Uterus (tissue), 4 donors: Measurements from ENCODE around the gene SLC25A48. TPM values are rescaled to one million over a fixed set of nuclear protein-coding genes. Genes with fewer than 3 reads are reported as not detected.

ENCODE experiments used
- DNase-seq, 2 donors: peaks; one replicate each; pipeline ENCODE4 v3.0.0-alpha.2; 2019 to 2020
- H3K27ac ChIP-seq, 2 donors: fragments of 200-600 bp; sonication (generic); 1 replicate in 1 of 2; 2 replicates in 1 of 2; pipeline ENCODE4 v1.5.1; 2016 to 2018
- H3K27me3 ChIP-seq, 2 donors: fragments of 200-600 bp; sonication (generic); one replicate each; pipeline ENCODE4 v1.5.1; 2018 to 2019; ENCODE audit warnings: control low read depth in 1 of 2
- H3K36me3 ChIP-seq, 2 donors: fragments of 200-600 bp; sonication (generic); one replicate each; pipeline ENCODE4 v1.5.1; 2019; ENCODE audit warnings: control low read depth in 1 of 2
- H3K4me1 ChIP-seq, 2 donors: fragments of 200-600 bp; sonication (generic); one replicate each; pipeline ENCODE4 v1.5.1; 2018 to 2019; ENCODE audit warnings: control low read depth in 1 of 2
- H3K4me3 ChIP-seq, 2 donors: fragments of 200-600 bp; sonication (generic); 1 replicate in 1 of 2; 2 replicates in 1 of 2; pipeline ENCODE4 v1.5.1; 2018 to 2019; ENCODE audit warnings: mild to moderate bottlenecking in 1 of 2
- H3K9me3 ChIP-seq, 2 donors: fragments of 200-600 bp; sonication (generic); one replicate each; pipeline ENCODE4 v1.5.1; 2019; ENCODE audit warnings: control low read depth in 1 of 2
- POLR2A ChIP-seq, 2 donors: fragments of 450-650 bp; IDR thresholded peaks; one replicate each; pipeline ENCODE4 v1.6.1; 2016; ENCODE audit warnings: antibody characterized with exemption in 2 of 2, mild to moderate bottlenecking in 1 of 2, moderate library complexity in 1 of 2
- intact Hi-C: fragments of 100-400 bp; cut with DNase I; formaldehyde crosslinking; loops from one replicate; pipeline ENCODE4 v1.15.1; 2023; ENCODE audit warnings: low total_unique reads
- total RNA-seq, 4 donors: library from RNA; depleted of rRNA in 3 of 4; stranded (reverse); fragments of >200 nt in 3 of 4; gene quantifications; one replicate each; pipeline versions ENCODE4 v1.1.0 to v1.2.4, GENCODE V29; 2014 to 2023
- TF ChIP-seq, protein P1 (sequence below), 4 experiments: fragments of 200-600 bp in 2 of 4; fragments of 450-650 bp in 2 of 4; sonication (generic) in 2 of 4; IDR thresholded peaks; one replicate each; pipeline ENCODE4 v1.5.1; 2016 to 2019; ENCODE audit warnings: antibody characterized with exemption in 4 of 4, mild to moderate bottlenecking in 2 of 4, moderate library complexity in 1 of 4
- donor health status: DM: yes; HTN: yes; CAD: no.

The SLC25A48 gene
- total RNA-seq, 4 donors from 2014 or later: 0.14 TPM; not detected in 3

DNA sequence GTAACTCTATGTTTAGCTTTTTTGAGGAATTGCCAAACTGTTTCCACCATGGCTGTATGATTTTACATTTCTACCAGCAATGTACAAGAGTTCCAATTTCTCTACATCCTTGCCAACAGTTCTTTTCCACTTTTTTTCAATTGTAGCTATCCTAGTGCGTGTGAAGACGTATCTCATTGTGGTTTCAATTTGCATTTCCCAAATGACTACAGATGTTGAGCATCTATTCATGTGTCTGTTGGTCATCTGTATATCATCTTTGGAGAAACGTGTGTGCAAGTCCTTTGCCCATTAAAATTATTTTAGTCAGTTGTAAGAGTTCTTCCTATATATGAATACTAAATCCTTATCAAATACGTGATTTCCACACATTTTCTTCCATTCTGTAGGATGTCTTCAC is 6.5 kb downstream of the SLC25A48 start:
- intact Hi-C loops: no loop called here
- Histone ChIP-seq H3K4me3 (no peak overlapping the region), H3K27ac (no peak overlapping the region), H3K27me3 (no peaks in the 10 kb centered on the region), H3K36me3 (no peaks in the 10 kb centered on the region), H3K4me1 (no peaks in the 10 kb centered on the region), H3K9me3 (no peaks in the 10 kb centered on the region)
- DNase-seq: no peak
- TF ChIP-seq, protein P1, sequence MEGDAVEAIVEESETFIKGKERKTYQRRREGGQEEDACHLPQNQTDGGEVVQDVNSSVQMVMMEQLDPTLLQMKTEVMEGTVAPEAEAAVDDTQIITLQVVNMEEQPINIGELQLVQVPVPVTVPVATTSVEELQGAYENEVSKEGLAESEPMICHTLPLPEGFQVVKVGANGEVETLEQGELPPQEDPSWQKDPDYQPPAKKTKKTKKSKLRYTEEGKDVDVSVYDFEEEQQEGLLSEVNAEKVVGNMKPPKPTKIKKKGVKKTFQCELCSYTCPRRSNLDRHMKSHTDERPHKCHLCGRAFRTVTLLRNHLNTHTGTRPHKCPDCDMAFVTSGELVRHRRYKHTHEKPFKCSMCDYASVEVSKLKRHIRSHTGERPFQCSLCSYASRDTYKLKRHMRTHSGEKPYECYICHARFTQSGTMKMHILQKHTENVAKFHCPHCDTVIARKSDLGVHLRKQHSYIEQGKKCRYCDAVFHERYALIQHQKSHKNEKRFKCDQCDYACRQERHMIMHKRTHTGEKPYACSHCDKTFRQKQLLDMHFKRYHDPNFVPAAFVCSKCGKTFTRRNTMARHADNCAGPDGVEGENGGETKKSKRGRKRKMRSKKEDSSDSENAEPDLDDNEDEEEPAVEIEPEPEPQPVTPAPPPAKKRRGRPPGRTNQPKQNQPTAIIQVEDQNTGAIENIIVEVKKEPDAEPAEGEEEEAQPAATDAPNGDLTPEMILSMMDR (IDR thresholded peaks at IDR 0.05): no peak
- TF ChIP-seq POLR2A (IDR thresholded peaks at IDR 0.05): no peak

DNA sequence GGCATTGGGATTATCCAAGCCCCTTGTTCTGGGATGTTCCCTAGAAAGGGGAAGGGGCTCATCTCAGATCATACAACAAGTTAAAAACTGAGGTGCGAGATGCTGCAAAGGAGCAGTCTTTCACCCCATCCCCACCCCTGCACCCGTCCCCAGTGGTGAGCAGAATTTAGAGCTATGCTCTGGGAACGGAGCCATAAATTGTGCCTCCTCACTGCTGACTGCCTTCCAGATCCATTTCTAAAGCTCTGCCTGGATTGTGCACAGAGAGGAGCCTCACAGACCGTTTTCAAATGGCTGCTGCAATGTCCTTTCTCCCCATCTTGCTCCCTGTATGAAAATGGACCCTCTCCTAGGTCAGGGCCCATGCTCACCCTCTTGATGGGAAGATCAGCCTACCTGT is 8.3 kb downstream of the SLC25A48 start:
- intact Hi-C loops: no loop called here
- H3K4me3 ChIP-seq: no peak overlapping the region
- H3K9me3 ChIP-seq: no peaks in the 10 kb centered on the region
- H3K36me3 ChIP-seq: no peaks in the 10 kb centered on the region
- DNase-seq: no peak
- H3K27ac ChIP-seq: no peak overlapping the region
- H3K27me3 ChIP-seq: no peaks in the 10 kb centered on the region
- TF ChIP-seq, protein P1 (IDR thresholded peaks at IDR 0.05): no peak
- no peak for TF ChIP-seq POLR2A (IDR thresholded peaks at IDR 0.05)
- no peaks in the 10 kb centered on the region for H3K4me1 ChIP-seq

DNA sequence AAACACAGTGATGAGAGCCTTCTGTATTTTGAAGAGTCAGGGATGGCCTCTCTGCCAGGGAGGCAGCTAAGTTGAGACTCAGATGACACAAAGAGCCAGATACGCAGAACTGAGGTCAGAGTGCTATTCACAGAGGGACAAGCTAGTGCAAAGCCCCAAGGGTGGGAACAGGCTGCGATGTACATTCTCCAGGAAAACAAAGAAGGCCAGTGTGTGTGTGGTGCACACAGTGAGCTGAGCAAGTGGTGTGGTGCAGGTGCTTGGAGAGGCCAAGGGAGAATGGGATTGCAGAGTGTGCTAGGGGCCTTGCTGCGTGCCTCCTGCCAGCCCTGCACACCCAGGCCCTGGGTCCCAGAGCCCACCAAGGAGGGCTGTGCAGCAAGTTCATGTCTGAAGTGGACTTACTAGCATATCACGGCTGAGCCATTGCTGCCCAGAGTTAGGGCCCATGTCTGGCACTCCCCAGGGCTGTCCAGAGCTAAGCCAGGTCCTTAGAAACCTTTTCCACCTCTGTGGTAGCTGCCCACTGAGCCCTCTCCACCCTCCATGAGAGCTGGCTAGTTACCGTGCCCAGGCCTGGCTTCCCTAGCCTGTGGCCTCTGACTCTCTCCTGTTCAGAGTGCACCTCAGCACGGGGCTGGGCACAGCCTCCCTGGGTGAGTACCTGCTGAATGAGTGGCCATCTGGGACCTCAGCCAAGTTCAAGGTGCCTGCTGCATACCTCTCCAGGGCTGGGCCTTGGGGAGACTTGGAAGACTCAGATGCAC is 9.3 kb downstream of the SLC25A48 start:
- Histone ChIP-seq H3K36me3 (no peaks in the 10 kb centered on the region), H3K9me3 (no peaks in the 10 kb centered on the region), H3K27ac (no peak overlapping the region), H3K4me3 (no peak overlapping the region), H3K27me3 (no peaks in the 10 kb centered on the region), H3K4me1 (no peaks in the 10 kb centered on the region)
- TF ChIP-seq, protein P1 (IDR thresholded peaks at IDR 0.05): no peak
- TF ChIP-seq POLR2A (IDR thresholded peaks at IDR 0.05): no peak
- DNase-seq: no peak
- intact Hi-C loops: no loop called here

DNA sequence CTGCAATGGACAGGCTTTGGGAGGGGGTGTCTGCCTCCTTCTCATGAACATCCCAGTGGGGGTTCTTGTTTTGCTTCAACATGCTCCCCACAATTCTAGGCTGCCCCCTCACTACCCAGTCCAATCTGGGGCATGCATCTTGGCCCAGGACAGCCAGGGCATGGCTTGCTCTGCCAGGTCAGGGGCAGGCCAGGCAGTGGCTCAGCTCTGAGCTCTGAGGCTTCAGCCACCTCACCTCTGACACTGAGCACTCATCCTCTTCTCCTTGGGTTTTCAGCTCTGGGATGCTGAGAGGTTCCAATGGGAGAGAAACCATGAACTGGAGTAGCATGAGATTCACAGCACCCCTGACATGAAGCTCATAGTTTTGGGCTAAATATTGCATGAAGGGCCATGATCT is 11.8 kb downstream of the SLC25A48 start:
- H3K27ac ChIP-seq: no peak overlapping the region
- DNase-seq: no peak
- no peaks in the 10 kb centered on the region for H3K36me3 ChIP-seq
- H3K4me3 ChIP-seq: no peak overlapping the region
- TF ChIP-seq, protein P1 (IDR thresholded peaks at IDR 0.05): no peak
- no peak for TF ChIP-seq POLR2A (IDR thresholded peaks at IDR 0.05)
- no peaks in the 10 kb centered on the region for H3K9me3 ChIP-seq
- no peaks in the 10 kb centered on the region for H3K27me3 ChIP-seq
- no peaks in the 10 kb centered on the region for H3K4me1 ChIP-seq
- intact Hi-C loops: no loop called here

GRCh38 chr5:135847976-135848375 is 13.5 kb downstream of the SLC25A48 start:
- Histone ChIP-seq H3K4me1 (no peaks in the 10 kb centered on the region), H3K4me3 (no peak overlapping the region), H3K27ac (no peak overlapping the region), H3K36me3 (no peaks in the 10 kb centered on the region), H3K9me3 (no peaks in the 10 kb centered on the region), H3K27me3 (no peaks in the 10 kb centered on the region)
- TF ChIP-seq, protein P1 (IDR thresholded peaks at IDR 0.05): no peak
- TF ChIP-seq POLR2A (IDR thresholded peaks at IDR 0.05): no peak
- no peak for DNase-seq
- intact Hi-C loops: no loop called here
